GM21381 (cell line): ENCODE results near the gene SLC29A1.
"Not testable (repeated sequence)": the region's sequence is repeated elsewhere in the genome, so short reads cannot be mapped to it uniquely, and the experiment has no call there.

Source experiments
- ATAC-seq: cut with Tn5 transposase; IDR thresholded peaks from one replicate; pipeline ENCODE4 v1.9.1; 2021; ENCODE audit warnings: mild to moderate bottlenecking, moderate library complexity; ENCODE audit not compliant: unreplicated experiment

SLC29A1 gene

GRCh38 chr6:44223319-44224028 is at the start of gene SLC29A1:
TSS of gene SLC29A1 (plus strand) at chr6:44223595. CDS start at chr6:44227314, 3,719 bp downstream.
- ATAC-seq = peak; percentile 44

GRCh38 chr6:44176130-44176761 is 47.1 kb upstream of the SLC29A1 start:
- no peak for ATAC-seq

- ATAC-seq = no peak
These were observed 46.5 kb upstream of the SLC29A1 start for GRCh38 chr6:44176762-44177509.

- no peak for ATAC-seq
These were observed 45.5 kb upstream of the SLC29A1 start for GRCh38 chr6:44177691-44178423.

GRCh38 chr6:44178424-44179071 is 44.8 kb upstream of the SLC29A1 start:
- ATAC-seq = no peak

GRCh38 chr6:44179072-44179536 is 44.3 kb upstream of the SLC29A1 start:
- no peak for ATAC-seq

- no peak for ATAC-seq
These were observed 43.7 kb upstream of the SLC29A1 start for GRCh38 chr6:44179648-44180047.

GRCh38 chr6:44180406-44180805 is 43.0 kb upstream of the SLC29A1 start:
- ATAC-seq = no peak

- ATAC-seq = no peak
These were observed 42.5 kb upstream of the SLC29A1 start for GRCh38 chr6:44180886-44181285.

- not testable (repeated sequence) for ATAC-seq
These were observed 41.6 kb upstream of the SLC29A1 start for GRCh38 chr6:44181784-44182183.

- no peak for ATAC-seq
These were observed 40.4 kb upstream of the SLC29A1 start for GRCh38 chr6:44182911-44183390.

- ATAC-seq = no peak
These were observed 39.6 kb upstream of the SLC29A1 start for GRCh38 chr6:44183783-44184182.

GRCh38 chr6:44185356-44185755 is 38.0 kb upstream of the SLC29A1 start:
- ATAC-seq = not testable (repeated sequence)

GRCh38 chr6:44185953-44186634 is 37.3 kb upstream of the SLC29A1 start:
- ATAC-seq = no peak

- ATAC-seq = no peak
These were observed 36.8 kb upstream of the SLC29A1 start for GRCh38 chr6:44186635-44187025.

- ATAC-seq = no peak
These were observed 34.6 kb upstream of the SLC29A1 start for GRCh38 chr6:44188819-44189218.

- ATAC-seq = no peak
These were observed 34.1 kb upstream of the SLC29A1 start for GRCh38 chr6:44189257-44189656.

- ATAC-seq = no peak
These were observed 32.7 kb upstream of the SLC29A1 start for GRCh38 chr6:44190715-44191114.

- no peak for ATAC-seq
These were observed 30.9 kb upstream of the SLC29A1 start for GRCh38 chr6:44192428-44193041.
